HCT116 (cell line): ENCODE data around the gene SCP2.

Experiments used
- CTCF ChIP-seq, 3 experiments: fragments of 200-600 bp in 1 of 3; sonication (generic) in 1 of 3; IDR thresholded peaks in 2 of 3; conservative IDR thresholded peaks in 1 of 3; 2 replicates each; pipeline ENCODE4 v1.5.1; 2012 to 2017; ENCODE audit warnings: low read depth in 2 of 3, low read length in 2 of 3, antibody characterized with exemption in 1 of 3, borderline replicate concordance in 1 of 3, control low read depth in 1 of 3, mild to moderate bottlenecking in 1 of 3, mixed read lengths in 1 of 3, mixed run types in 1 of 3, moderate library complexity in 1 of 3; ENCODE audit not compliant: insufficient read depth in 1 of 3
- EZH2phosphoT487 ChIP-seq: fragments of 200-600 bp; IDR thresholded peaks from 2 replicates; pipeline ENCODE4 v1.6.1; 2018; ENCODE audit warnings: antibody characterized with exemption, borderline replicate concordance
- JUND ChIP-seq: IDR thresholded peaks from 2 replicates; pipeline ENCODE4 v1.6.1; 2012
- POLR2A ChIP-seq: IDR thresholded peaks from 2 replicates; pipeline ENCODE4 v1.7.0; 2011; ENCODE audit warnings: borderline replicate concordance; ENCODE audit not compliant: insufficient read depth, insufficient read length; ENCODE audit errors: extremely low read depth
- POLR2AphosphoS5 ChIP-seq: IDR thresholded peaks from 2 replicates; pipeline ENCODE4 v1.6.1; 2011; ENCODE audit warnings: mild to moderate bottlenecking, low read depth, low read length, moderate library complexity
- SRF ChIP-seq: IDR thresholded peaks from 2 replicates; pipeline ENCODE4 v1.6.1; 2012; ENCODE audit warnings: low read depth

DNA sequence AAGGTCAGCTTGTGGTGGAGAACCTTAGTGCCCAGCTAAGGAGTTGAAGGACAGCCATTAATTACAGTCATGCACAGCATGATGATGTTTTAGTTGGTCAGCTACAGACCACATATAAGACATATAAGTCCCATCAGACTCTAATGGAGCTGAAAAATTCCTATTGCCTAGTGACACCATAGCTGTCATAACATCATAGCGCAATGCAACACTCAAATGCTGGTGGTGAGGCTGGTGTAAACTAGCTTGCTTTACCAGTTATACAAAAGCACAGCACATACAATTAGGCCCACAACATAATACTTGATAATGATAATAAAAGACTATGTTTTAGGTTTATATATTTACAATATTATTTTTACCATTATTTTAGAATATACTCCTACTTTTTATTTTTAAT is 9.5 kb upstream of the SCP2 start:
- TF ChIP-seq POLR2A (no peak), CTCF (IDR thresholded peaks at IDR 0.05 in 2 of 3, conservative IDR thresholded peaks at IDR 0.05 in 1 of 3; ENCODE audit: borderline replicate concordance in 1 of 3, insufficient read depth in 1 of 3, low read depth in 2 of 3, low read length in 2 of 3) (no peak), JUND (no peak), EZH2phosphoT487 (no peak), POLR2AphosphoS5 (no peak), SRF (no peak)
